ENCODE results near the gene PLEKHA8.

The PLEKHA8 gene

GRCh38 chr7:30139836-30140384, 111.7 kb downstream of the PLEKHA8 start:
- peaks cover 40% of the 10 kb centered on the region for H3K27me3 Mint-ChIP-seq (ENCODE audit: low read depth, poor library complexity)
- no peaks in the 10 kb centered on the region for H3K4me1 Mint-ChIP-seq
- H3K4me3 Mint-ChIP-seq, result no peak overlapping the region
- no peaks in the 10 kb centered on the region for H3K36me3 Mint-ChIP-seq (ENCODE audit: low read depth)
- H3K9me3 Mint-ChIP-seq, result no peaks in the 10 kb centered on the region
- TF ChIP-seq CTCF (IDR thresholded peaks at IDR 0.05), result no peak
- no peak overlapping the region for H3K27ac Mint-ChIP-seq
- DNase-seq, result no peak

GRCh38 chr7:30140456-30140855, 112.2 kb downstream of the PLEKHA8 start:
- H3K4me3 Mint-ChIP-seq, result no peak overlapping the region
- peaks cover 40% of the 10 kb centered on the region for H3K27me3 Mint-ChIP-seq (ENCODE audit: low read depth, poor library complexity)
- H3K4me1 Mint-ChIP-seq, result no peaks in the 10 kb centered on the region
- H3K36me3 Mint-ChIP-seq (ENCODE audit: low read depth), result no peaks in the 10 kb centered on the region
- no peak overlapping the region for H3K27ac Mint-ChIP-seq
- no peaks in the 10 kb centered on the region for H3K9me3 Mint-ChIP-seq
- DNase-seq, result no peak
- TF ChIP-seq CTCF (IDR thresholded peaks at IDR 0.05), result no peak

- H3K9me3 Mint-ChIP-seq, result no peaks in the 10 kb centered on the region
- peak overlapping the region; percentile 4 for H3K27ac Mint-ChIP-seq
- no peaks in the 10 kb centered on the region for H3K4me1 Mint-ChIP-seq
- no peak overlapping the region for H3K4me3 Mint-ChIP-seq
- peaks cover 18% of the 10 kb centered on the region for H3K27me3 Mint-ChIP-seq (ENCODE audit: low read depth, poor library complexity)
- no peak for TF ChIP-seq CTCF (IDR thresholded peaks at IDR 0.05)
- DNase-seq, result no peak
- H3K36me3 Mint-ChIP-seq (ENCODE audit: low read depth), result no peaks in the 10 kb centered on the region
Measured at GRCh38 chr7:30142710-30143109, 114.5 kb downstream of the PLEKHA8 start.

GRCh38 chr7:30143748-30144251, 115.6 kb downstream of the PLEKHA8 start:
- no peaks in the 10 kb centered on the region for H3K36me3 Mint-ChIP-seq (ENCODE audit: low read depth)
- no peaks in the 10 kb centered on the region for H3K9me3 Mint-ChIP-seq
- no peaks in the 10 kb centered on the region for H3K4me1 Mint-ChIP-seq
- H3K27me3 Mint-ChIP-seq (ENCODE audit: low read depth, poor library complexity), result peaks cover 9% of the 10 kb centered on the region
- no peak for TF ChIP-seq CTCF (IDR thresholded peaks at IDR 0.05)
- no peak overlapping the region for H3K27ac Mint-ChIP-seq
- no peak overlapping the region for H3K4me3 Mint-ChIP-seq
- DNase-seq, result no peak

GRCh38 chr7:30144657-30145306, 116.6 kb downstream of the PLEKHA8 start:
- Mint-ChIP-seq H3K27me3 (ENCODE audit: low read depth, poor library complexity) (peaks cover 7% of the 10 kb centered on the region), H3K9me3 (no peaks in the 10 kb centered on the region), H3K4me3 (no peak overlapping the region), H3K27ac (no peak overlapping the region), H3K4me1 (no peaks in the 10 kb centered on the region), H3K36me3 (ENCODE audit: low read depth) (no peaks in the 10 kb centered on the region)
- no peak for TF ChIP-seq CTCF (IDR thresholded peaks at IDR 0.05)
- DNase-seq, result no peak

All from nephron progenitor cell (in vitro differentiated cells).